KOPT-K1 (cell line): ENCODE data around the gene TMEM63A.
A peak's percentile ranks its signal among the peaks of the same experiment; 100 is the strongest.
"Not testable (repeated sequence)": the region's sequence is repeated elsewhere in the genome, so short reads cannot be mapped to it uniquely, and the experiment has no call there.

ENCODE experiments used
- H3K27ac ChIP-seq: fragments of 200-600 bp; sonication (generic); 2 replicates; pipeline ENCODE4 v1.5.1; 2016; ENCODE audit warnings: antibody characterized with exemption, mild to moderate bottlenecking, low read depth, low read length; ENCODE audit not compliant: poor library complexity, severe bottlenecking
- H3K36me3 ChIP-seq: fragments of 200-600 bp; sonication (generic); 2 replicates; pipeline ENCODE4 v1.5.1; 2017; ENCODE audit warnings: antibody characterized with exemption, mild to moderate bottlenecking, low read length, moderate library complexity; ENCODE audit not compliant: insufficient read depth
- H3K9me3 ChIP-seq: fragments of 200-600 bp; sonication (generic); 2 replicates; pipeline ENCODE4 v1.5.1; 2017; ENCODE audit warnings: antibody characterized with exemption, low read length, mild to moderate bottlenecking; ENCODE audit not compliant: insufficient read depth, poor library complexity, severe bottlenecking

The TMEM63A gene

GRCh38 chr1:225881959-225882693, at the start of gene TMEM63A:
Gene TMEM63A, minus strand, starts transcription at chr1:225882380. Its CDS starts 4,800 bp downstream, at chr1:225877580.
- Histone ChIP-seq H3K27ac (peak within 1 kb of the TSS; percentile 85), H3K36me3 (peaks cover 9% of the 10 kb centered on the region; the same call in 1 of the 2 replicates), H3K9me3 (no peaks in the 10 kb centered on the region)

DNA sequence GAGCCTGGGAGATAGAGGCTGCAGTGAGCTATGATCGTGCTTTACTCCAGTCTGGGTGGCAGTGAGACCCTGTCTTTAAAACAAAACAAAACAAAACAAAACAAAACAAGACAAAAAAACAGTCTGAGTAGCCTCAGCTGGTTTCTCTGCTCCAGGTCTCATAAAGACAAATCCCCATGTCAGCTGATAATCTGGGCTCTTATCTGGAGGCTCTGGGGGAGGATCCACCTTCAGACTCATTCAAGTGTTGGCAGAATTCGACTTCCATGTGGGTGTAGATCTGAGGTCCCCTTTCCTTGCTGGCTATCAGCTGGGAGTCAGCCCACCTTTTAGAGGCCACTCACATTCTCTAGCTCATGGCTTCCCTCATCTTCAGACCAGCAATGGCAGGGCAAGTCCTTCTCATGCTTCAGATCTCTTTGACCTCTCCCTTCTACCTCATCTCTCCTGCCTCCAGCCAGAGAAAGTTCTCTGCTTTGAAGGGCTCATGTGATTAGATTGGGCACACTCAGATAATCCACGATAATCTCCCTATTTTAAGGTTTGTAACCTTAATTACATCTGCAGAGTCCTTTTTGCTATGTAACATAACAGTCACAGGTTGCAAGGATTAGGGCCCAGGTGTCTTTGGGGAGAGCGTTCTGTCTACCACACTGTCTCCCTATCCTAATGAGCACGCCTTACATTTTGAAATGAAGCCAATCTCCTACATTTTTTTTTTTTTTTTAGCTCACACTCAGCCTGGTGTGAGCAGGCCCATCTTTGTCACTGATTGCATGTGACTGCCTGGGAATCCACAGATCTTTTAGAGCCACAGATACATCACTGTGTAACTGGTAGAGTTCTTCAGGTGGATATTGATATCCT, 49.3 kb upstream of the TMEM63A start:
- Histone ChIP-seq H3K36me3 (no peaks in the 10 kb centered on the region), H3K9me3 (no peaks in the 10 kb centered on the region), H3K27ac (no peak overlapping the region)

DNA sequence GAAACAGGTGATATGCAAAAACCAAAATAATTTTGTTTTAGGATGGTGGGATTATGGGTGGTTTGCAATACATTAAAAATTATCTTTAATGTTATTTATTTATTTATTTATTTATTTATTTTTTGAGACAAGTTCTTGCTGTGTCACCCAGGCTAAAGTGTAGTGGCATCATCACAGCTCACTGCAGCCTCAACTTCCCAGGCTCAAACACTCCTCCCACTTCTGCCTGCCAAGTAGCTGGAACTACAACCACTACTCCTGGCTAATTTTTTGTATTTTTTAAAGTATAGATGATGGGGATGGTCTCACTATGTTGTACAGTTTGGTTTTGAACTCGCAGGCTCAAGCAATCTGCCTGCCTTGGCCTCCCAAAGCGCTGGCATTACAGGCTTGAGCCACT, 48.4 kb upstream of the TMEM63A start:
- Histone ChIP-seq H3K27ac (no peak overlapping the region), H3K9me3 (no peaks in the 10 kb centered on the region), H3K36me3 (no peaks in the 10 kb centered on the region)

DNA sequence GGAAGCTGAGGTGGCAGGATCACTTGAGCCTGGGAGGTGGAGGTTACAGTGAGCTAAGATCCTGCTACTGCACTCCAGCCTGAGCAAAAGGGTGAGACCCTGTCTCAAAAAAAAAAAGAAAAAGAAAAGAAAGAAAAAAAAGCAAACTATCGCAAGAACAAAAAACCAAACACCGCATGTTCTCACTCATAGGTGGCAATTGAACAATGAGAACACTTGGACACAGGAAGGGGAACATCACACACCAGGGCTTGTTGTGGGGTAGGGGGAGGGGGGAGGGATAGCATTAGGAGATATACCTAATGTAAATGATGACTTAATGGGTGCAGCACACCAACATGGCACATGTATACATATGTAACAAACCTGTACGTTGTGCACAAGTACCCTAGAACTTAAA, 47.3 kb upstream of the TMEM63A start:
- not testable (repeated sequence) for H3K9me3 ChIP-seq, H3K27ac ChIP-seq

DNA sequence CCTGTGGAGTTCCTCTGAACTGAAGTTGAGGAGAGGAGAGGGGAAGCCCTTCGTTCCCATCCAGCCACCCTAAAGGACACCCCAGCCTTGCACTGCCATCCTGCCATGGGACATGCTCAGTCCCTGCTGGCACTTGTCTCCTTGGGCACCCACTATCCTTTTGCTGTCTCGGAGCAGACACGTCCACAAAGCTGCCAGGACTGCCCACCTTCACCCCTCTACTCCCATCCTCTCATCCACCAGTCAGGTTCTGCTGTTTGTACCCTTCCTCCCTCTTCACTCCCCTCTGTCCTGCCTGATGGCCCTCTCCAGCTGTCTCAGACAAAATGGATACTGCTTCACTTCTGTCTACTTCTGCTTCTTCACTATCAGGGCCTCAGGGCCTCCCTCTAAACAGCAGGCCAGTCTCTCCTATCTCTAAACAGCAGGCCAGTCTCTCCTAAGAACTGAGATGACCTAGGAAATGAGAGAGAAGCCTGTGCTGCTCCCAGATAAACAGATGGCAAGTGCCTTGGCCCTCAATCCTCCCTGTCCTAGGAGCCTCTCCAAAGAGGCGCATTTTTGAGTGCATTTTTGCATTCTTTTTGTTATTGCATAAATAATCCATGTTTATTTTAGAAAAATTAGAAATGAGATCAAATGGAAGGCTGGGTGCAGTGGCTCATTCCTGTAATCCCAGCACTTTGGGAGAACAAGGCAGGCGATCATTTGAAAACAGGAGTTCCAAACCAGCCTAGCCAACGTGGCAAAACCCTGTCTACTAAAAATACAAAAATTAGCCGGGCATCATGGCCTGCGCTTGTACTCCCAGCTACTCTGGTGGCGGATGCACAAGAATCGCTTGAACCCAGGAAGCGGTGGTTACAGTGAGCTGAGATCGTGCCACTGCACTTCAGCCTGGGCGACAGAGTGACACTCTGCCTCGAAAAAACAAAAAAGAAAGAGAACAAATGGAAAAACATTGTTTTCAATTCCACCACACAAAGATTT, 46.3 kb upstream of the TMEM63A start:
- peak overlapping the region; percentile 12 for H3K27ac ChIP-seq
- no peaks in the 10 kb centered on the region for H3K9me3 ChIP-seq
- H3K36me3 ChIP-seq, result no peaks in the 10 kb centered on the region

More for the DNA sequence above, 47.3 kb upstream of the TMEM63A start:
- not testable (repeated sequence) for H3K36me3 ChIP-seq

DNA sequence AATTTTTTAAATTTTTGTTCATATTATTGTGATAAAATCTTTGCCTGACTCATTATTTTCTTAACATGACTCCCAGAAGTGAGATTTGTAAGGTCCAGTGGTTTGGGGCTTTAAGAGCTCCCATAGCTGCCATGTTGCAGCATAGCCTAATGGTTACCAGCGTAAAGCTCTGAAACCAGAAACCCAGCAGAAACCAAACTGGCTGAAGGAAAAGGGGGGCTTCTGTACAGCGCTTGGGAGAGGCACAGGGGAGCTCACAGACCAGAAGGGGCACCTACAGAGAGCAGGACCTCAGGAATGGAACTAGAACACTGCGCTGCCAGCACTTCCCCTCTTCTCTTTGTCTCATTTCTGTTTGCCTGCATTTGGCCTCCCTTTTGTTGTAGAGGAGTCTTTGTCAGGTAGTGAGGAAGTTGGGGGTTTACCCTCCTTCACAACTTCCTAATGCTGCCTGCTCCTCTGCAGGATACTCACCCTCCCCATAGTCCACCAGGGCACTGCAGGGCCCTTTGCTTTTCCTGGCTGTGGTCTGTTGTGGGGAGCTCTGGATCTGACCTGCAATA, 44.5 kb upstream of the TMEM63A start:
- peak overlapping the region; percentile 4 for H3K27ac ChIP-seq
- H3K9me3 ChIP-seq, result no peaks in the 10 kb centered on the region
- H3K36me3 ChIP-seq, result peaks cover 14% of the 10 kb centered on the region

- Histone ChIP-seq H3K27ac (peak within 1 kb of the TSS; percentile 91), H3K36me3 (peaks cover 41% of the 10 kb centered on the region), H3K9me3 (no peaks in the 10 kb centered on the region)
Measured at GRCh38 chr1:225923692-225924555, 41.7 kb upstream of the TMEM63A start, which contains the start of gene PYCR2. Gene PYCR2, minus strand, starts transcription at chr1:225924250. Its CDS starts 140 bp downstream, at chr1:225924110.

- H3K27ac ChIP-seq, result peak overlapping the region; percentile 91
- H3K36me3 ChIP-seq, result peaks cover 46% of the 10 kb centered on the region
- no peaks in the 10 kb centered on the region for H3K9me3 ChIP-seq
Measured at GRCh38 chr1:225923381-225923691, 41.2 kb upstream of the TMEM63A start.

GRCh38 chr1:225921734-225922709, 39.8 kb upstream of the TMEM63A start:
- H3K36me3 ChIP-seq, result peaks cover 60% of the 10 kb centered on the region
- no peak overlapping the region for H3K27ac ChIP-seq

GRCh38 chr1:225919906-225920305, 37.7 kb upstream of the TMEM63A start:
- peak overlapping the region; percentile 9 for H3K27ac ChIP-seq
- H3K36me3 ChIP-seq, result peaks cover 69% of the 10 kb centered on the region
- no peaks in the 10 kb centered on the region for H3K9me3 ChIP-seq

More at GRCh38 chr1:225921734-225922709, 39.8 kb upstream of the TMEM63A start:
- no peaks in the 10 kb centered on the region for H3K9me3 ChIP-seq

DNA sequence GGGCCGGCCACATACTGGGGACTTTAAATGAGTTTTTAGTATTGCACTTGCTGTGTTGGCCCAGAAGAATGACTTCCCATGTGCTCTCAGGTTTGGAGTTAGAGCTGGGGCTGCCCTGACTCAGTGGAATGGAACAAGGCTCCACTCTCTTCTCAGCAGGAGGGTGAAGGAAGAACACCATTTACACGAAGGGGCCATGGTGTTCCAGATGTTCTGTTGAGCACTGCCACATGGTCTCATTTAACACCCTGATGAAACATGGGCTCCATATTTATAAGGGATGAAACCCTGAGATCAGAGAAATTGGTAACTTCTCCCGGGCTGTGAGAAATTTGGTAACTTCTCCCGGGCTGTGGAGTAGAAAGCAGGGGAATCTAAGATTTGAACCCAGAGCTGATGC, 36.1 kb upstream of the TMEM63A start:
- peaks cover 69% of the 10 kb centered on the region for H3K36me3 ChIP-seq
- no peak overlapping the region for H3K27ac ChIP-seq
- H3K9me3 ChIP-seq, result no peaks in the 10 kb centered on the region

DNA sequence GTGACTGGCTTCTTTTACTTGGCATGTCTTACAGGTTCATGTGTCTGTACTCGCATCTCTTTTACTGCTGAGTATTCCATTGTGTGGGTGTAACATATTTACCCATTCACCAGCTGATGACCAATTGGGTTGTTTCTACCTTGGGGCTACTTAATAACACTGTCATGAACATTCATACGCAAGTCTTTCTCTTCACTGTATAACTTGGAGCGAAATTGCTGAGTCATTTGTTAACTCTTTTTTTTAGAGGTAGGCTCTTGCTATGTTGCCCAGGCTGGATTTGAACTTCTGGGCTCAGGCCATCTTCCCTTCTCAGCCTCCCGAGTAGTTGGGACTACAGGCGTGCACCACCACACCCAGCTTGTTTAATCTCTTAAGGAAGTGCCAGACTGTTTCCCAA, 35.4 kb upstream of the TMEM63A start:
- no peaks in the 10 kb centered on the region for H3K9me3 ChIP-seq
- no peak overlapping the region for H3K27ac ChIP-seq
- H3K36me3 ChIP-seq, result peaks cover 64% of the 10 kb centered on the region

- peaks cover 60% of the 10 kb centered on the region for H3K36me3 ChIP-seq
- no peak overlapping the region for H3K27ac ChIP-seq
- H3K9me3 ChIP-seq, result no peaks in the 10 kb centered on the region
Measured at GRCh38 chr1:225917101-225917500, 34.9 kb upstream of the TMEM63A start.
